Uterus (tissue), 4 donors: ENCODE measurements around the gene FBLN1. TPM values are rescaled to one million over a fixed set of nuclear protein-coding genes. Genes with fewer than 3 reads are reported as not detected.

Source experiments
- DNase-seq, 2 donors: peaks; one replicate each; pipeline ENCODE4 v3.0.0-alpha.2; 2019 to 2020
- H3K27ac ChIP-seq, 2 donors: fragments of 200-600 bp; sonication (generic); 1 replicate in 1 of 2; 2 replicates in 1 of 2; pipeline ENCODE4 v1.5.1; 2016 to 2018
- H3K27me3 ChIP-seq, 2 donors: fragments of 200-600 bp; sonication (generic); one replicate each; pipeline ENCODE4 v1.5.1; 2018 to 2019; ENCODE audit warnings: control low read depth in 1 of 2
- H3K36me3 ChIP-seq, 2 donors: fragments of 200-600 bp; sonication (generic); one replicate each; pipeline ENCODE4 v1.5.1; 2019; ENCODE audit warnings: control low read depth in 1 of 2
- H3K4me1 ChIP-seq, 2 donors: fragments of 200-600 bp; sonication (generic); one replicate each; pipeline ENCODE4 v1.5.1; 2018 to 2019; ENCODE audit warnings: control low read depth in 1 of 2
- H3K4me3 ChIP-seq, 2 donors: fragments of 200-600 bp; sonication (generic); 1 replicate in 1 of 2; 2 replicates in 1 of 2; pipeline ENCODE4 v1.5.1; 2018 to 2019; ENCODE audit warnings: mild to moderate bottlenecking in 1 of 2
- H3K9me3 ChIP-seq, 2 donors: fragments of 200-600 bp; sonication (generic); one replicate each; pipeline ENCODE4 v1.5.1; 2019; ENCODE audit warnings: control low read depth in 1 of 2
- POLR2A ChIP-seq, 2 donors: fragments of 450-650 bp; IDR thresholded peaks; one replicate each; pipeline ENCODE4 v1.6.1; 2016; ENCODE audit warnings: antibody characterized with exemption in 2 of 2, mild to moderate bottlenecking in 1 of 2, moderate library complexity in 1 of 2
- intact Hi-C: fragments of 100-400 bp; cut with DNase I; formaldehyde crosslinking; loops from one replicate; pipeline ENCODE4 v1.15.1; 2023; ENCODE audit warnings: low total_unique reads
- total RNA-seq, 4 donors: library from RNA; depleted of rRNA in 3 of 4; stranded (reverse); fragments of >200 nt in 3 of 4; gene quantifications; one replicate each; pipeline versions ENCODE4 v1.1.0 to v1.2.4, GENCODE V29; 2014 to 2023
- TF ChIP-seq, protein P1 (sequence below), 4 experiments: fragments of 200-600 bp in 2 of 4; fragments of 450-650 bp in 2 of 4; sonication (generic) in 2 of 4; IDR thresholded peaks; one replicate each; pipeline ENCODE4 v1.5.1; 2016 to 2019; ENCODE audit warnings: antibody characterized with exemption in 4 of 4, mild to moderate bottlenecking in 2 of 4, moderate library complexity in 1 of 4
- donor health status: DM: yes; HTN: yes; CAD: no.

FBLN1 gene
- total RNA-seq, 4 donors from 2014 or later = 388 to 644 (median 479) TPM

GRCh38 chr22:45483319-45483718 is 19.4 kb upstream of the FBLN1 start:
- Histone ChIP-seq H3K27ac (no peak overlapping the region), H3K27me3 (no peaks in the 10 kb centered on the region), H3K9me3 (no peaks in the 10 kb centered on the region), H3K36me3 (no peaks in the 10 kb centered on the region), H3K4me3 (no peak overlapping the region), H3K4me1 (no peaks in the 10 kb centered on the region)
- DNase-seq = no peak
- TF ChIP-seq, protein P1, sequence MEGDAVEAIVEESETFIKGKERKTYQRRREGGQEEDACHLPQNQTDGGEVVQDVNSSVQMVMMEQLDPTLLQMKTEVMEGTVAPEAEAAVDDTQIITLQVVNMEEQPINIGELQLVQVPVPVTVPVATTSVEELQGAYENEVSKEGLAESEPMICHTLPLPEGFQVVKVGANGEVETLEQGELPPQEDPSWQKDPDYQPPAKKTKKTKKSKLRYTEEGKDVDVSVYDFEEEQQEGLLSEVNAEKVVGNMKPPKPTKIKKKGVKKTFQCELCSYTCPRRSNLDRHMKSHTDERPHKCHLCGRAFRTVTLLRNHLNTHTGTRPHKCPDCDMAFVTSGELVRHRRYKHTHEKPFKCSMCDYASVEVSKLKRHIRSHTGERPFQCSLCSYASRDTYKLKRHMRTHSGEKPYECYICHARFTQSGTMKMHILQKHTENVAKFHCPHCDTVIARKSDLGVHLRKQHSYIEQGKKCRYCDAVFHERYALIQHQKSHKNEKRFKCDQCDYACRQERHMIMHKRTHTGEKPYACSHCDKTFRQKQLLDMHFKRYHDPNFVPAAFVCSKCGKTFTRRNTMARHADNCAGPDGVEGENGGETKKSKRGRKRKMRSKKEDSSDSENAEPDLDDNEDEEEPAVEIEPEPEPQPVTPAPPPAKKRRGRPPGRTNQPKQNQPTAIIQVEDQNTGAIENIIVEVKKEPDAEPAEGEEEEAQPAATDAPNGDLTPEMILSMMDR (IDR thresholded peaks at IDR 0.05) = no peak
- TF ChIP-seq POLR2A (IDR thresholded peaks at IDR 0.05) = no peak
- intact Hi-C loops = no loop called here

DNA sequence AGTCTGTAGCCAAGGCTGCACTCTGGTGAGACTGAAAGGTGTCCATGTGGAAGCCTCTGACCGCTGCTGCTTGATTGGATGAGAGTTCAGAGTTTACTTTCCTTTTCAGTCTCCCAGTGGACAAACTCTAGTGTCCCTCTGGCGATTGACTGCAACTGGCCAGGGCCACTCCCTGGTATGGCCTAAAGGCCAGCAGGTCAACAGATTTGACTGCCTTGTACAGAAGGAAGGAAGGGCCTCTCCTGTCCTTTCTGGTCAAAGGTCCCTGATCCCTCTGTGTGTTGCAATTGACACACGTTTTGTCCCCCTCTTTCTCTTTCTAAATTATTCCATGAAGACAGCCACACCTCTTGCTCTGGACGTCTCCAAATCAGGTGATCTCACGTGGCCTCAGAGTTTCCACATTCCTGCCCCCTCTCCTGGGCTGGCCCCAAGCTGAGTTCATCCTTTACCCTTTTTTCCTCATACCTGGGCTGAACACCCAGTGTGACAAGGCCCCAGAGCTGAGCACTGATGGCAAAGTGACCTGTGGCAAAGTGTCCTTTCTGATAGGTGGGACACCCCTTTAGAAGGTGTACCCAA is 18.7 kb upstream of the FBLN1 start:
- Histone ChIP-seq H3K27ac (no peak overlapping the region), H3K27me3 (no peaks in the 10 kb centered on the region), H3K4me1 (no peaks in the 10 kb centered on the region), H3K4me3 (no peak overlapping the region), H3K36me3 (no peaks in the 10 kb centered on the region), H3K9me3 (no peaks in the 10 kb centered on the region)
- intact Hi-C loops = no loop called here
- no peak for TF ChIP-seq POLR2A (IDR thresholded peaks at IDR 0.05)
- TF ChIP-seq, protein P1 (IDR thresholded peaks at IDR 0.05) = no peak
- DNase-seq = no peak

GRCh38 chr22:45484742-45485141 is 17.9 kb upstream of the FBLN1 start:
- Histone ChIP-seq H3K36me3 (no peaks in the 10 kb centered on the region), H3K4me1 (no peaks in the 10 kb centered on the region), H3K27me3 (no peaks in the 10 kb centered on the region), H3K9me3 (no peaks in the 10 kb centered on the region), H3K4me3 (no peak overlapping the region), H3K27ac (no peak overlapping the region)
- no peak for DNase-seq
- TF ChIP-seq, protein P1 (IDR thresholded peaks at IDR 0.05) = no peak
- TF ChIP-seq POLR2A (IDR thresholded peaks at IDR 0.05) = no peak
- intact Hi-C loops = no loop called here

DNA sequence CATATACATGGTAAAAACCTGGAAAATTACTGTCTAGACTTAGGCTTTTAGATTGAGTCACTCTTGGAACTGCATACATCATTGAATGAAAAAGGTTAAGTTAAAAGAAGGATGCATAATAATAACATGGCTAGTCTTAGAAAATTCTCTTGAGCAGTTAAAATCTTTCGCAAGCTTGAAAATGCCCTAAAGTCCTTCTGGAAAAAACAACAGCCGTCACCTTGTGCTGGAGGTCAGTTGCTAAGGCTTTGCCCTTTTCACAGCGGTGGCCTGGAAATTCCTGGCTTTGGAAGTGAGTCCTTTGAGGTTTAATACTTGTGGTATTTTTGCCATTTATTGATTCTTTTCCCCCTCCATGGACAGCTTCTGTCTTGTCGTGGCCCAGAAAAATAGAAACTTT is 17.4 kb upstream of the FBLN1 start:
- Histone ChIP-seq H3K36me3 (no peaks in the 10 kb centered on the region), H3K27me3 (no peaks in the 10 kb centered on the region), H3K27ac (no peak overlapping the region), H3K9me3 (no peaks in the 10 kb centered on the region), H3K4me1 (no peaks in the 10 kb centered on the region), H3K4me3 (no peak overlapping the region)
- intact Hi-C loops = no loop called here
- TF ChIP-seq POLR2A (IDR thresholded peaks at IDR 0.05) = no peak
- TF ChIP-seq, protein P1 (IDR thresholded peaks at IDR 0.05) = no peak
- no peak for DNase-seq

DNA sequence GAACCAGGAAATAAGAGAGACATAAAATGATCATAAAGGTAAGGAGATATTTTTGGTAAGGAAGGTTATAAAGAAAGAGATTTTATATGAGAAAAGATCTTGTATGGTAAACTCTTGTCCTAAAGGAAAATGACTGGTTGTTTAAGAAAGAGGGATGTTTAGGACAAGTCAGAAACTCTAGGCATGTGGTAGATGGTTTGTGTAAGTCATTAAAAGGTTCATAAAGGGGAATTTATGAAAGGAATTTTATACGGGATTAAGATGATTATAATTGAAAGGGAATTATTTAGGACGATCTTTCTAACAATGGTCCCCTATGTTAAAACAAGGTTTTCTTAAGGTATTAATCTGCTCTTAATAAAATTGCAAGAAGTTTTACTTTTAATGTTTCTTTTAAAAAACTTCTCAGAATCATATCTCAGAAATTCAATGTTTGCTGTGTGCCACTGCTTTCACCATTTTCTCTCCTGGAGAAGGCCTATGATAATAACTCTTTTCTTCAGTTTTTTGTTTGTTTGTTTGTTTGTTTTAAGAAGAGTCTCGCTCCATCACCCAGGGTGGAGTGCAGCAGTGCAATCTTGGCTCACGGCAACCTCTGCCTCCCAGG is 13.8 kb upstream of the FBLN1 start:
- Histone ChIP-seq H3K4me1 (peaks cover 0 to 4% of the 10 kb centered on the region in 2 donors), H3K27ac (no peak overlapping the region), H3K9me3 (no peaks in the 10 kb centered on the region), H3K27me3 (no peaks in the 10 kb centered on the region), H3K4me3 (no peak overlapping the region), H3K36me3 (no peaks in the 10 kb centered on the region)
- DNase-seq = no peak
- intact Hi-C loops = no loop called here
- TF ChIP-seq POLR2A (IDR thresholded peaks at IDR 0.05) = no peak
- TF ChIP-seq, protein P1 (IDR thresholded peaks at IDR 0.05) = no peak
